Endometrial microvascular endothelial cells (primary cell): ENCODE measurements around the gene TUBGCP2. TPM values are rescaled to one million over a fixed set of nuclear protein-coding genes. Genes with fewer than 3 reads are reported as not detected.

Source experiments
- in situ Hi-C: cut with HindIII; loops from 2 replicates; pipeline ENCODE4 v1.10.0; 2017; ENCODE audit warnings: low sequenced_read_pairs, low pct_unique_long_range_greater_than_20kb; ENCODE audit errors: inconsistent ontology term
- total RNA-seq: library from RNA; depleted of rRNA; stranded (reverse); fragments of >200 nt; gene quantifications from one replicate; pipeline ENCODE4 v1.2.3, GENCODE V29; 2015; ENCODE audit errors: inconsistent ontology term

The TUBGCP2 gene
- total RNA-seq: 63.8 TPM

- in situ Hi-C loops: no loop called here
Measured at GRCh38 chr10:133308421-133309099, at the start of gene TUBGCP2, which contains the start of gene ZNF511. Gene TUBGCP2 (minus strand): TSS chr10:133308872. CDS start chr10:133302941, 5,931 bp downstream. Gene ZNF511 (plus strand): TSS chr10:133308914. CDS start chr10:133308944, 30 bp downstream.

GRCh38 chr10:133357285-133358161, 48.9 kb upstream of the TUBGCP2 start, which contains the start of gene FUOM:
Gene FUOM (minus strand): TSS chr10:133358019. CDS start chr10:133358007, 12 bp downstream.
- in situ Hi-C loops: no loop called here

- in situ Hi-C loops: no loop called here
Measured at GRCh38 chr10:133356549-133357284, 48.0 kb upstream of the TUBGCP2 start.

- in situ Hi-C loops: no loop called here
Measured at GRCh38 chr10:133355991-133356390, 47.3 kb upstream of the TUBGCP2 start.

GRCh38 chr10:133355266-133355665, 46.6 kb upstream of the TUBGCP2 start:
- in situ Hi-C loops: no loop called here

GRCh38 chr10:133354672-133355240, 46.1 kb upstream of the TUBGCP2 start:
- in situ Hi-C loops: no loop called here

GRCh38 chr10:133353988-133354605, 45.4 kb upstream of the TUBGCP2 start:
- in situ Hi-C loops: no loop called here

GRCh38 chr10:133353202-133353959, 44.7 kb upstream of the TUBGCP2 start:
- in situ Hi-C loops: no loop called here

GRCh38 chr10:133351408-133352318, 43.0 kb upstream of the TUBGCP2 start:
- in situ Hi-C loops: no loop called here

GRCh38 chr10:133350950-133351329, 42.3 kb upstream of the TUBGCP2 start:
- in situ Hi-C loops: no loop called here

GRCh38 chr10:133350283-133350949, 41.7 kb upstream of the TUBGCP2 start:
- in situ Hi-C loops: no loop called here

GRCh38 chr10:133349577-133350011, 40.9 kb upstream of the TUBGCP2 start:
- in situ Hi-C loops: no loop called here

- in situ Hi-C loops: no loop called here
Measured at GRCh38 chr10:133349160-133349568, 40.5 kb upstream of the TUBGCP2 start.

GRCh38 chr10:133347710-133348517, 39.2 kb upstream of the TUBGCP2 start:
- in situ Hi-C loops: no loop called here

GRCh38 chr10:133346413-133346812, 37.7 kb upstream of the TUBGCP2 start:
- in situ Hi-C loops: no loop called here

- in situ Hi-C loops: no loop called here
Measured at GRCh38 chr10:133344236-133344635, 35.6 kb upstream of the TUBGCP2 start.
